ENCODE results near the gene DRAP1. TPM values are rescaled to one million over a fixed set of nuclear protein-coding genes. Genes with fewer than 3 reads are reported as not detected.
"Not testable (repeated sequence)": the region's sequence is repeated elsewhere in the genome, so short reads cannot be mapped to it uniquely, and the experiment has no call there.

Gene DRAP1
- polyA plus RNA-seq, 6 donors from 2014 or later = 57.3 to 89.8 (median 71.1) TPM

DNA sequence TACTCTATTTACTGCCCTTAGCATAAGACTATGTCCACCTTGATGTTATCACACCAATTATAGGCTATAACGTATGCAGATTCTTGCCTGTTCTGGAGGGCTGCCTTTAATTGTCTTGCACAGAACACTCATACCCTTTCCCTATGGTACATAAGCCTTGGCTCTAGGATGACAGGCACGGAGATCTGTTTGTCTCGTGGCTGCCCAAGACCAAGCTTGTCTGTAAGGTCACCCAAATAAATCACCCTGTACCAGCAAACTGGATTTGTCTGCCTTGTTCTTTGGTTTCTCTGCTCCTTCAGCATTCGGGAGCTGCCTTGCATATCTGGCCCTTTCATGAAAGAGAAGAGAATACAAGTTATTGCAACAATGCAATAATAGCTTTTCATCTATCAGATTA lies 18.5 kb downstream of the DRAP1 start:
- ATAC-seq (ENCODE audit: low read depth in 2 of 2) (no peak), DNase-seq (no peak)
- Mint-ChIP-seq H3K27me3 (peaks cover 0 to 8% (median 0%) of the 10 kb centered on the region in 3 donors), H3K9me3 (no peaks in the 10 kb centered on the region), H3K36me3 (no peaks in the 10 kb centered on the region), H3K27ac (no peak overlapping the region), H3K4me1 (peaks cover 7 to 18% (median 9%) of the 10 kb centered on the region in 3 donors), H3K4me3 (no peak overlapping the region)

DNA sequence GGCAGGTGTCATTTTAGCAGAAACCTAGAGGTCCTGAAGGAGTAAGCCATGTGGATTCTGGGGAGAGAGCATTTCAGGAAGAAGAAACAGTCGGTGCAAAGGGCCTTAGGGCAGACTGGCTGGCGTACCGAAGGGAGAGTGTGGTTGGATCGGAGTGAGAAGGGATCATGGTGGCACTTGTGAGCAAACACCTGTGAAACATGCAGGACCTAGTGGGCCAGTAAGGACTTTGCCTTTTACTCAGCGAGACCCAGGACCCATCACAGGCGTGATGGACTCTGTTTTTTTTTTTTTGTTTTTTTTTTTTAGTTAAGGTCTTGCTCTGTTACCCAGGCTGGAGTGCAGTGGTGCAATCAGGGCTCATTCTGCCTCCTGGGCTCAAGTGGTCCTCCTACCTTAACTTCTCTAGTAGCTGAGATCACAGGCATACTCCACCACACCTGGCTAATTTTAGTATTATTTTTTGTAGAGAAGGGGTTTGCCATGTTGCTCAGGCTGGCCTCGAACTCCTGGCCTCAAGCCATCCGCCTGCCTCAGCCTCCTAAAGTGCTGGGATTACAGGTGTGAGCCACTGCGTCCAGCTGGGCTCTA lies 22.6 kb downstream of the DRAP1 start:
- H3K4me3 Mint-ChIP-seq = peak overlapping the region in 1 of 8 donors; percentile 11
- peak overlapping the region in 3 of 6 donors; percentile 27 to 57 (median 29) for H3K27ac Mint-ChIP-seq
- no peaks in the 10 kb centered on the region for H3K36me3 Mint-ChIP-seq

DNA sequence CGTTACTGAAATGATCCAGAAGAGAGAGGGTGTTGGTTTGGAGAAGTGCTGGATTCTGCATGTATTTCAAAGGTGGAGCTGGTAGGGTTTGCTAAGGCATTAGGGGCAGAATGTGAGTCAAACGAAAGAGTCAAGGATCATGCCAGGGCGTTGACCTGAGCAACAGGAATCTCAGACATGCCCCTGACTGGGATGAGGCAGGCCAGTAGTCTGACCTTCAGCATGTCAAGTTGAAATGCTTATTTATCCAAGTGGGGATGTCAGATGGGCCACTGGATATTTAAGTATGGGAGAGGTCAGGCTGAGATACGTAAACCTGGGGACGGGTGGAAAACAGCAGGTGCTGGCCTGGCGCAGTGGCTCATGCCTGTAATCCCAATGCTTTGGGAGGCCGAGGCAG lies 23.3 kb downstream of the DRAP1 start:
- Mint-ChIP-seq H3K36me3 (no peaks in the 10 kb centered on the region), H3K9me3 (no peaks in the 10 kb centered on the region), H3K4me1 (peaks cover 7 to 18% (median 9%) of the 10 kb centered on the region in 3 donors), H3K27me3 (peaks cover 0 to 8% (median 0%) of the 10 kb centered on the region in 3 donors), H3K4me3 (no peak overlapping the region), H3K27ac (no peak overlapping the region)
- no peak for ATAC-seq (ENCODE audit: low read depth in 2 of 2)
- no peak for DNase-seq

More for the DNA sequence above, 22.6 kb downstream of the DRAP1 start:
- Mint-ChIP-seq H3K4me1 (peaks cover 7 to 18% (median 9%) of the 10 kb centered on the region in 3 donors), H3K27me3 (peaks cover 0 to 8% (median 0%) of the 10 kb centered on the region in 3 donors), H3K9me3 (no peaks in the 10 kb centered on the region)
- DNase-seq = no peak
- no peak for ATAC-seq (ENCODE audit: low read depth in 2 of 2)

DNA sequence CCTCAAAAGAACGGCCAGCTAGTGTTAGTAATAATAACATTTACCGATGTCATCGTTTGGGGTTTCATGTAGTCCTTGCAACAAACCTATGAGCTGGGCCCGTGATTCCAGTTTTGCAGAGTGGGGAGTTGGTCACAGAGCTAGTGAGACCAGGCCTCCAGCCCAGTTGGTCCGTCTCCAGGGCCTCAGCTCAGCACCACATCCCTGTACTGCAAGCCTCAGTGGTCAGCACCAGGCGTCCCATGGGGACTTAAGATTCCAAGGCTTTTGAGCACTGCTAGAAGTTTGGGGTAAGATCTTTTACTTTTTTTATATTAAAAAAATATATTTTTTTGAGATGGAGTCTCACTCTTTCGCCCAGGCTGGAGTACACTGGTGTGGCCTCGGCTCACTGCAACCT lies 25.0 kb downstream of the DRAP1 start:
- Mint-ChIP-seq H3K4me3 (no peak overlapping the region), H3K4me1 (peaks cover 7 to 18% (median 9%) of the 10 kb centered on the region in 3 donors), H3K27me3 (peaks cover 0 to 15% (median 0%) of the 10 kb centered on the region in 3 donors), H3K9me3 (no peaks in the 10 kb centered on the region), H3K27ac (no peak overlapping the region), H3K36me3 (no peaks in the 10 kb centered on the region)
- ATAC-seq (ENCODE audit: low read depth in 2 of 2) (no peak), DNase-seq (no peak)

DNA sequence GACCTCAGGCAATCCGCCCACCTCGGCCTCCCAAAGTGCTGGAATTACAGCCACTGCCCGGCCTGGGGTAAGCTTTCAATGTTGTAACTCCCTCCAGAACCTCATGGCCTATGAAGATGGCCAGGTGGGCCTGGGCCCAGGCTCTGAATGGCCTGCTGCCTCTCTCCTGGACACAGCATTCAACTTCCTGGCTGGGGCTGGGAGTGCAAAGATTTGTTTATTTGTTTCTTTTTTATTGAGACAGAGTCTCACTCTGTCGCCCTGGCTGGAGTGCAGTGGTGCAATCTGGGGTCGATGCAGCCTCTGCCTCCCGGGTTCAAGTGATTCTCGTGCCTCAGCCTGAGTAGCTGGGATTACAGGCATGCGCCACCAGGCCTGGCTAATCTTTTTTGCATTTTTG lies 25.5 kb downstream of the DRAP1 start:
- no peaks in the 10 kb centered on the region for H3K9me3 Mint-ChIP-seq
- H3K4me1 Mint-ChIP-seq = peaks cover 7 to 18% (median 9%) of the 10 kb centered on the region in 3 donors
- ATAC-seq (ENCODE audit: low read depth in 2 of 2) (no peak), DNase-seq (no peak)
- peaks cover 0 to 15% (median 0%) of the 10 kb centered on the region in 3 donors for H3K27me3 Mint-ChIP-seq
- no peaks in the 10 kb centered on the region for H3K36me3 Mint-ChIP-seq
- peak overlapping the region in 1 of 6 donors; percentile 44 for H3K27ac Mint-ChIP-seq
- no peak overlapping the region for H3K4me3 Mint-ChIP-seq

DNA sequence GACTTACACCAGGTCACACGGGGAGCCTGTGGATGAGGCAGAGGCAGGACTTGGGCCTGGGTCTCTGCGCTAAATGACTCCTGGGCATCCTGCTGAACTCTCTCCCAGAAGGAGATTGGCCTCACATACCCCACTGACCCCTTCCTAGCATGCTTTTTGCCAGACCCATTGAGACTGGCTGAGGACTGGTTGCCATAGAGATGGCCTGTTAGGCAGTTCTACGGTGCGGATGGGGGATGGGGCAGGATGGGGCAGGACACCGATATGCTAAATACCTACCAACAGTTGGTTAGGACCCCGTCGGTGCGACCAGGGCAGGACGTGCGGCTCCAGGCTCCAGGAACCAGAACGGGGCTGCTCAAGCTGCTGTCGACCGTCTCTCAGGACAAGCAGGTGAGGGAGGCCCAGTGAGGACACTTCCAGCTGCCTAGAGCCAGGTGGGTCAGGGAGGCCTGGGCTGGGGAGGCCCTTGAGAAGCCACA lies 26.2 kb downstream of the DRAP1 start, which contains the start of gene TSGA10IP:
Gene TSGA10IP, plus strand, starts transcription at position 51 of the 482 bp plus-strand sequence. Its CDS starts 196 bp downstream, at position 247.
- peaks cover 7 to 15% (median 9%) of the 10 kb centered on the region in 3 donors for H3K4me1 Mint-ChIP-seq
- no peaks in the 10 kb centered on the region for H3K9me3 Mint-ChIP-seq
- DNase-seq (no peak), ATAC-seq (ENCODE audit: low read depth in 2 of 2) (no peak)
- H3K27ac Mint-ChIP-seq = peak within 1 kb of the TSS in 1 of 6 donors; percentile 44
- peaks cover 0 to 15% (median 0%) of the 10 kb centered on the region in 3 donors for H3K27me3 Mint-ChIP-seq
- H3K4me3 Mint-ChIP-seq = no peak within 1 kb of the TSS
- H3K36me3 Mint-ChIP-seq = no peaks in the 10 kb centered on the region

DNA sequence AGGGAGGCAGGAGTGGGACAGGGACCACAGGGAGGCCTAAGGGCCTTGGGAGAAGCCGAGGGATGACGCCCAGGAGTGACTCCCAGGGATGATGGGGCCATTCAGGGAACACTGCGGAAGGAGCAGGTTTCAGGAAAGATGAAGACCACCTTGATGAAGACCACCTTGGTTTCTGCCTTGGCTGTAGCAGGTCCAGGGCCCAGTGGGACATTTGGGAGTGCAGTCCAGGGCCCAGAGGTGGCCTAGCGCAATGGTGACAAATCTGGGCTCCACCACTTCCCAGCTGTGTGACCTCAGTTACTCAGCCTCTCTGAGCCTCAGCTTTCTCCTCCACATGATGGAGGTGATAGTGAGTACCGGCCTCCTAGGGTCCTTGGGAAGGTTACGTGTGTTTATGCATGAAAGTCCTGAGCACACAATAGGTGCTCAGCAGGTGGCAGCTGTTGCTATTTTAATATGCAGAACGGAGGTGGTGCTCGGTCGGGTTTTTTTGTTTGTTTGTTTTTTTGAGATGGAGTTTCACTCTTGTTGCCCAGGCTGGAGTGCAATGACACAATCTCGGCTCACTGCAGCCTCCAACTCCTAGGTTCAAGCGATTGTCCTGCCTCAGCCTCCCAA lies 26.8 kb downstream of the DRAP1 start:
- H3K4me3 Mint-ChIP-seq = no peak overlapping the region
- no peaks in the 10 kb centered on the region for H3K36me3 Mint-ChIP-seq
- H3K4me1 Mint-ChIP-seq = peaks cover 6 to 9% (median 8%) of the 10 kb centered on the region in 3 donors

DNA sequence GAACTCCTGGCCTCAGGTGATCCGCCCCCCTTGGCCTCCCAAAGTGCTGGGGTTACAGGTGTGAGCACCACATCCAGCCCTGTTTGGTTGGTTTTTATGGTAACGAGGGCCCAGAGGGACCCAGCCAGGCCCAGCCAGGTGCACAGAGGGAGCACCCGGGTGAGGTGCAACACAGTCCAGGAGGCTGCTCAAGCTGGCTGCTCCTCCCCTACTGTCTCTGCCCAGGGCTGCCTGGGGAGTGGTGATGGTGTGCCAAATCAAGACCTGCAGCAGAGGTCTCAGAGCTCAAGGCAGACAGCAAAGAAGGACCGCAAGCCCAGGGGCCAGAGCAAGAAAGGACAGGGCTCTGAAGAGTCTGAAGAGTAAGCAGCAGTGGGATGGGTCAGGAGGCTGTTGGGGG lies 27.4 kb downstream of the DRAP1 start:
- Mint-ChIP-seq H3K27me3 (peaks cover 0 to 15% (median 4%) of the 10 kb centered on the region in 3 donors), H3K4me3 (no peak overlapping the region), H3K36me3 (no peaks in the 10 kb centered on the region), H3K9me3 (no peaks in the 10 kb centered on the region), H3K27ac (no peak overlapping the region), H3K4me1 (peaks cover under 1 to 3% (median 2%) of the 10 kb centered on the region in 3 donors)
- DNase-seq = no peak
- ATAC-seq (ENCODE audit: low read depth in 2 of 2) = no peak

More for the DNA sequence above, 26.8 kb downstream of the DRAP1 start:
- DNase-seq (no peak), ATAC-seq (ENCODE audit: low read depth in 2 of 2) (no peak)
- no peak overlapping the region for H3K27ac Mint-ChIP-seq
- peaks cover 0 to 15% (median 3%) of the 10 kb centered on the region in 3 donors for H3K27me3 Mint-ChIP-seq
- no peaks in the 10 kb centered on the region for H3K9me3 Mint-ChIP-seq

DNA sequence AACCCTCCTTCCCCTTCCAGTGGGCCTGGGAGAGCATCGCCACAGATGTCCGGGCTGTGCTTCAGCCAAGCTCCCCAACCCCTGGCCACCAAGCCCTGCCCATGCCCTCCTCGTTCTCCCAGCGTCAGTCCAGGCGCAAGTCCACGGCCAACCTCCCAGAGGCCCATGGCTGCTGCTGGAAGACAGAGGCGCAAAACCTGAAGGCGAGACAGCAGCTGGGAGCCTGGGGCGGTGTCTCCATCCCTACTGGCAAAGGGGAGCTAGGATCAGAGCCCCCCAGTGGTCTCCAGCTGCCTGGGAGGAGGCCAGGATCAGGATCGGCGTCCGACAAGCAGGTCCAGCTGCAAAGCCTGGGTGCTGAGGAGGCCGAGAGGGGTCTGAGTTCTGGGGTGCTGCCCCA lies 27.9 kb downstream of the DRAP1 start:
- Mint-ChIP-seq H3K27ac (no peak overlapping the region), H3K4me3 (no peak overlapping the region), H3K36me3 (no peaks in the 10 kb centered on the region), H3K4me1 (peaks cover 0 to 2% (median 0%) of the 10 kb centered on the region in 3 donors), H3K9me3 (no peaks in the 10 kb centered on the region), H3K27me3 (peaks cover 0 to 15% (median 4%) of the 10 kb centered on the region in 3 donors)
- DNase-seq (no peak), ATAC-seq (ENCODE audit: low read depth in 2 of 2) (no peak)

DNA sequence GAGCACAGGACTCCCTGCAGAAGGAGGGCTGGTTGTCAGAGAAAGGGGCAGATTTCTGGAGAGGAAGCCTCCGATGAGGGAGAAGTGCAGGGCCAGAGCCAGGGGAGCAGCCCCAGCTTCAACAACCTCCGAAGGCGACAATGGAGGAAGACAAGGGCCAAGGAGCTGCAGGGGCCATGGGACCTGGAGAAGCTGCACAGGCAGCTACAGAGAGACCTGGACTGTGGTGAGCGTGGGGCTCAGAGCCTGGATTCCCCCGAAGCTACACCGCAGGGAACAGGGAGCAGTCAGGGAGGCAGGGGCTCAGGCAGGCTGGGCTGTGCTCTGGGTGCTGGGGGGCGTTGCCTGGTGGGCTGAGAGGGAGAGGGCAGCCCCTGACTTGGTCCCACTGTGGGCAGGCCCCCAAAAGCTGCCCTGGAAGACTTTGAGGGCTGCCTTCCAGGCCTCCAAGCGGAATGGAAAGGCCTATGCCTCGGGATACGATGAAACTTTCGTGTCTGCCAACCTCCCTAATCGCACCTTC lies 28.4 kb downstream of the DRAP1 start:
- no peaks in the 10 kb centered on the region for H3K36me3 Mint-ChIP-seq
- ATAC-seq (ENCODE audit: low read depth in 2 of 2) (no peak), DNase-seq (no peak)
- no peak overlapping the region for H3K4me3 Mint-ChIP-seq
- H3K27me3 Mint-ChIP-seq = peaks cover 0 to 15% (median 4%) of the 10 kb centered on the region in 3 donors
- H3K4me1 Mint-ChIP-seq = no peaks in the 10 kb centered on the region
- no peaks in the 10 kb centered on the region for H3K9me3 Mint-ChIP-seq
- H3K27ac Mint-ChIP-seq = no peak overlapping the region

DNA sequence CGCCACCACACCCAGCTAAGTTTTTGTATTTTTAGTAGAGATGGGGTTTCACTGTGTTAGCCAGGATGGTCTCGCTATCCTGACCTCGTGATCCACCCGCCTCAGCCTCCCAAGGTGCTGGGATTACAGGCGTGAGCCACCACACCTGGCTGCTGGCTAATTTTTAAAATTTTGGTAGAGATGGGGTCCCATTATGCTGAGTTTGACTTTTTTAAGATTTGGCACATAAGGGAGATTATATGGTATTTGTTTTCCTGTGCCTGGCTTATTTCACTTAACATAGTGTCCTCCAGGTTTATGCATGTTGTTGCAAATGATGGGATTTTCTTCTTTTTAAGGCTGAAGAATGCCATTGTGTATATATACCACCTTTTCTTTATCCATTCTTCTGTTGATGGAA lies 31.5 kb downstream of the DRAP1 start:
- ATAC-seq (ENCODE audit: low read depth in 2 of 2); H3K4me3 Mint-ChIP-seq; DNase-seq; H3K9me3 Mint-ChIP-seq; H3K36me3 Mint-ChIP-seq; H3K27ac Mint-ChIP-seq; H3K4me1 Mint-ChIP-seq: not testable (repeated sequence)
- peaks cover 0 to 15% (median 4%) of the 10 kb centered on the region in 3 donors for H3K27me3 Mint-ChIP-seq

DNA sequence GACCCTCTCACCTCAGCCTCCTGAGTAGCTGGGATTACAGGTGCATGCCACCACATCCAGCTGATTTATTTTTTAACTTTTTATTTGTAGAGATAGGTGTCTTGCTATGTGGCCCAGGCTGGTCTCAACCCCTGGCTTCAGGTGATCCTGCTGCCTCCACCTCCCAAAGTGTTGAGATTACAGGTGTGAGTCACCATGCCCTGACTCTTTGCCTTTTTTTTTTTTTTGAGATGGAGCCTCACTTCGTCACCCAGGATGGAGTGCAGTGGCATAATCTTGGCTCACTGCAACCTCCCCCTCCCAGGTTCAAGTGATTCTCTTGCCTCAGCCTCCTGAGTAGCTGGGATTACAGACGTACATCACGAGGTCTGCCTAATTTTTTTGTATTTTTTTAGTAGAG lies 32.4 kb downstream of the DRAP1 start:
- H3K9me3 Mint-ChIP-seq; DNase-seq; H3K36me3 Mint-ChIP-seq; H3K27ac Mint-ChIP-seq; ATAC-seq (ENCODE audit: low read depth in 2 of 2); H3K4me1 Mint-ChIP-seq: not testable (repeated sequence)
- H3K27me3 Mint-ChIP-seq = peaks cover 0 to 15% (median 4%) of the 10 kb centered on the region in 3 donors
- H3K4me3 Mint-ChIP-seq = peak overlapping the region in 1 of 8 donors; percentile 12

DNA sequence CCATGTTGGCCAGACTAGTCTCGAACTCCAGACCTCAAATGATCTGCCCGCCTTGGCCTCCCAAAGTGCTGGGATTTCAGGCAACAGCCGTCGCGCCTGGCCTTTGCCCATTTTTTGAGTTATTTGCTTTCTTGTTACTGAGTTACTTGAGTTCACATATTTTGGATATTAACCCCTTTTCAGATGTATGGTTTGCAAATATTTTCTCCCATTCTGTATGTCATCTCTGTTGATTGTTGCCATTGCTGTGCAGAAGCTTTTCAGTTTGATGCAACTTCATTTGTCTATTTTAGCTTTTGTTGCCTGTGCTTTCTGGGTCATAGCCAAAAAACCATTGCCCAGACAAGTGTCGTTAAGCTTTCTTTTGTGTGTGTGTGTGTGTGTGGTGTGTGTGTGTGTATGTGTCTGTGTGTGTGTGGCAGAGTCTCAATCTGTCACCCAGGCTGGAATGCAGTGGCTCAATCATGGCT lies 32.9 kb downstream of the DRAP1 start:
- Mint-ChIP-seq H3K27ac (peak overlapping the region in 1 of 6 donors; percentile 42), H3K4me1 (peaks cover 6 to 10% (median 9%) of the 10 kb centered on the region in 3 donors), H3K4me3 (peak overlapping the region in 1 of 8 donors; percentile 12), H3K9me3 (no peaks in the 10 kb centered on the region), H3K27me3 (peaks cover 0 to 14% (median 4%) of the 10 kb centered on the region in 3 donors), H3K36me3 (no peaks in the 10 kb centered on the region)
- ATAC-seq (ENCODE audit: low read depth in 2 of 2) (no peak), DNase-seq (no peak)

All from naive B cell (primary cell).